H1 (cell line): ENCODE measurements around the gene TRIP13. TPM values are rescaled to one million over a fixed set of nuclear protein-coding genes. Genes with fewer than 3 reads are reported as not detected.

Experiments
- CBX5 ChIP-seq: fragments of 300-800, 300-1000 bp; sonication (generic); IDR thresholded peaks from 2 replicates; pipeline ENCODE4 v1.7.1; 2016; ENCODE audit warnings: antibody characterized with exemption, low read length, low read depth
- CBX8 ChIP-seq: fragments of 300-800, 300-1000 bp; sonication (generic); IDR thresholded peaks from 2 replicates; pipeline ENCODE4 v1.7.1; 2016; ENCODE audit warnings: low read depth, low read length, borderline replicate concordance
- CHD7 ChIP-seq: fragments of 300-600 bp; sonication (generic); IDR thresholded peaks from 2 replicates; pipeline ENCODE4 v1.7.1; 2012; ENCODE audit warnings: low read length, moderate library complexity, mild to moderate bottlenecking, inconsistent platforms; ENCODE audit not compliant: insufficient replicate concordance
- HDAC2 ChIP-seq, 2 experiments: fragments of 300-600 bp in 1 of 2; sonication (generic) in 1 of 2; IDR thresholded peaks; 2 replicates each; pipeline ENCODE4 v1.6.1; 2011 to 2012; ENCODE audit warnings: low read depth in 2 of 2, low read length in 2 of 2, mild to moderate bottlenecking in 2 of 2, moderate library complexity in 2 of 2, borderline replicate concordance in 1 of 2, inconsistent platforms in 1 of 2
- JUN ChIP-seq: IDR thresholded peaks from 2 replicates; pipeline ENCODE4 v1.6.1; 2011; ENCODE audit warnings: low read depth, mild to moderate bottlenecking, improper control_type of control experiment, low read length
- JUND ChIP-seq: IDR thresholded peaks from 2 replicates; pipeline ENCODE4 v1.6.1; 2011; ENCODE audit warnings: mild to moderate bottlenecking, improper control_type of control experiment, low read length
- MAFK ChIP-seq: IDR thresholded peaks from 2 replicates; pipeline ENCODE4 v1.6.1; 2012; ENCODE audit warnings: low read depth, mild to moderate bottlenecking, improper control_type of control experiment, low read length
- PHF8 ChIP-seq: fragments of 200-600 bp; sonication (generic); conservative IDR thresholded peaks from 2 replicates; pipeline ENCODE4 v1.7.1; 2012; ENCODE audit warnings: low read depth, mild to moderate bottlenecking, inconsistent platforms, low read length, moderate library complexity
- SIX5 ChIP-seq: IDR thresholded peaks from 2 replicates; pipeline ENCODE4 v1.6.1; 2011; ENCODE audit warnings: mild to moderate bottlenecking, low read depth, low read length
- SRF ChIP-seq: IDR thresholded peaks from 2 replicates; pipeline ENCODE4 v1.6.1; 2011; ENCODE audit warnings: mild to moderate bottlenecking, low read depth, low read length, moderate library complexity
- TAF1 ChIP-seq: IDR thresholded peaks from 2 replicates; pipeline ENCODE4 v1.6.1; 2011; ENCODE audit warnings: mild to moderate bottlenecking, low read depth, low read length
- YY1 ChIP-seq: IDR thresholded peaks from 2 replicates; pipeline ENCODE4 v1.6.1; 2011; ENCODE audit warnings: low read depth, mild to moderate bottlenecking, low read length
- polyA plus RNA-seq, 7 experiments: library from polyadenylated mRNA; depleted of rRNA in 3 of 7; stranded (reverse) in 5 of 7; unstranded in 2 of 7; fragments of >200 nt in 5 of 7; fragments of 200-250 nt in 2 of 7; gene quantifications; 1 replicate in 5 of 7; 2 replicates in 1 of 7; 4 replicates in 1 of 7; pipeline versions ENCODE4 v1.2.1 to v1.2.3, GENCODE V29; 2011 to 2013; ENCODE audit warnings: missing spikeins in 2 of 7, mixed read lengths in 2 of 7
- total RNA-seq: library from RNA; stranded (reverse); fragmentation: NEBNext Ultra II Directional; extraction: Animal tissue kit (Norgen Biotek cat#: 25700); gene quantifications from 2 replicates; pipeline ENCODE4 v1.2.1, GENCODE V29; 2021

The TRIP13 gene
- total and polyA plus RNA-seq, 2 of the 8 experiments (the other 6 are each of a cell fraction or from before 2014, with no cell fraction given), result 20.0 to 39.2 TPM

GRCh38 chr5:935510-936084, 42.9 kb downstream of the TRIP13 start (continued):
- TF ChIP-seq CHD7 (no peak), JUN (no peak), CBX5 (no peak), YY1 (no peak), HDAC2 (IDR thresholded peaks at IDR 0.05; ENCODE audit: borderline replicate concordance in 1 of 2, low read depth in 2 of 2, low read length in 2 of 2) (no peak), SIX5 (no peak), MAFK (no peak), PHF8 (no peak), SRF (no peak), JUND (no peak), TAF1 (no peak), CBX8 (no peak)
